Mesothelial cell of epicardium (in vitro differentiated cells): ENCODE data around the gene SLC4A7. TPM values are rescaled to one million over a fixed set of nuclear protein-coding genes. Genes with fewer than 3 reads are reported as not detected.

ENCODE experiments used
- DNase-seq, 2 experiments: peaks; one replicate each; pipeline ENCODE4 v3.0.0; 2021; ENCODE audit warnings: low spot score in 2 of 2; ENCODE audit not compliant: unreplicated experiment in 2 of 2
- H3K27ac Mint-ChIP-seq: 2 replicates; pipeline ENCODE4 v1.8.0; 2021; ENCODE audit warnings: mixed read lengths
- H3K27me3 Mint-ChIP-seq: 2 replicates; pipeline ENCODE4 v1.8.0; 2021; ENCODE audit warnings: low read depth, mixed read lengths
- H3K36me3 Mint-ChIP-seq: 2 replicates; pipeline ENCODE4 v1.8.0; 2021; ENCODE audit warnings: mixed read lengths
- H3K4me1 Mint-ChIP-seq: 2 replicates; pipeline ENCODE4 v1.8.0; 2021; ENCODE audit warnings: mixed read lengths
- H3K4me3 Mint-ChIP-seq: 2 replicates; pipeline ENCODE4 v1.8.0; 2021; ENCODE audit warnings: mild to moderate bottlenecking, moderate library complexity, mixed read lengths
- H3K9me3 Mint-ChIP-seq: 2 replicates; pipeline ENCODE4 v1.8.0; 2021; ENCODE audit warnings: mixed read lengths
- total RNA-seq: library from RNA; stranded (reverse); gene quantifications from 3 replicates; pipeline ENCODE4 v1.2.1, GENCODE V29; 2021
- TF ChIP-seq, protein P1 (sequence below): fragments of 200-600 bp; sonication (generic); IDR thresholded peaks from one replicate; pipeline ENCODE4 v1.5.0; 2021; ENCODE audit warnings: antibody characterized with exemption; ENCODE audit not compliant: unreplicated experiment

The SLC4A7 gene
- total RNA-seq, 1 donor from 2014 or later: 46.3 TPM

DNA sequence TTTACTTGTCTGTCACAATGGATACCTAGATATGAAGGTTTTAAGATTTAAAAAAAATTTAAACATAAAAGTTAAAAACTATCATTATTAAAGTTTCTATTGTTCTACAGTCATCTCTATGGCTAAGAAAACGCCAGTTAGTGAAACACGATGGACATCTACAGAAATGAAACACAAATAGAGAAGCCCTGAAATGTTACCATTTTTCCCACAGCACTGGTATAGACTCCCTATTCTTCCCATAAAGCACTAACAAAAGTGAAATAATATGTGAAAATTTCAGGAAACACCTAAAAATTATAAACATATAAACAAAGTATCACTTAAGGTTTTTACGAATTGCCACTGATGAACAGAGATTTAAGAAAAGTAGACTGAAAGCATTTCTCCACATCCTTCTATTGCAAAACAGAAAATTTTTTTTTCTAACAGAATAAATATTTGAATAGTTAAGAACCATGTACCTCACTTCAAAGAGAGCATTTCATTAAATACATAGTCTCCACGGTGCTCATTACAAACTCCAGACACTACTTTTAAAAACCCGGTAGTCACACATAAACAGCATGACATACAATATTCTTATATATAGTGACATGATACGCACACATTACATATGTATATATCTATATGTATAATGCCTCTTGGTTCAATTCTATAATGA is 107.9 kb downstream of the SLC4A7 start:
- Mint-ChIP-seq H3K9me3 (no peaks in the 10 kb centered on the region), H3K36me3 (peaks cover 7% of the 10 kb centered on the region), H3K27me3 (no peaks in the 10 kb centered on the region), H3K27ac (no peak overlapping the region), H3K4me1 (peaks cover 2% of the 10 kb centered on the region), H3K4me3 (no peak overlapping the region)
- TF ChIP-seq, protein P1, sequence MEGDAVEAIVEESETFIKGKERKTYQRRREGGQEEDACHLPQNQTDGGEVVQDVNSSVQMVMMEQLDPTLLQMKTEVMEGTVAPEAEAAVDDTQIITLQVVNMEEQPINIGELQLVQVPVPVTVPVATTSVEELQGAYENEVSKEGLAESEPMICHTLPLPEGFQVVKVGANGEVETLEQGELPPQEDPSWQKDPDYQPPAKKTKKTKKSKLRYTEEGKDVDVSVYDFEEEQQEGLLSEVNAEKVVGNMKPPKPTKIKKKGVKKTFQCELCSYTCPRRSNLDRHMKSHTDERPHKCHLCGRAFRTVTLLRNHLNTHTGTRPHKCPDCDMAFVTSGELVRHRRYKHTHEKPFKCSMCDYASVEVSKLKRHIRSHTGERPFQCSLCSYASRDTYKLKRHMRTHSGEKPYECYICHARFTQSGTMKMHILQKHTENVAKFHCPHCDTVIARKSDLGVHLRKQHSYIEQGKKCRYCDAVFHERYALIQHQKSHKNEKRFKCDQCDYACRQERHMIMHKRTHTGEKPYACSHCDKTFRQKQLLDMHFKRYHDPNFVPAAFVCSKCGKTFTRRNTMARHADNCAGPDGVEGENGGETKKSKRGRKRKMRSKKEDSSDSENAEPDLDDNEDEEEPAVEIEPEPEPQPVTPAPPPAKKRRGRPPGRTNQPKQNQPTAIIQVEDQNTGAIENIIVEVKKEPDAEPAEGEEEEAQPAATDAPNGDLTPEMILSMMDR: no peak
- no peak for DNase-seq

DNA sequence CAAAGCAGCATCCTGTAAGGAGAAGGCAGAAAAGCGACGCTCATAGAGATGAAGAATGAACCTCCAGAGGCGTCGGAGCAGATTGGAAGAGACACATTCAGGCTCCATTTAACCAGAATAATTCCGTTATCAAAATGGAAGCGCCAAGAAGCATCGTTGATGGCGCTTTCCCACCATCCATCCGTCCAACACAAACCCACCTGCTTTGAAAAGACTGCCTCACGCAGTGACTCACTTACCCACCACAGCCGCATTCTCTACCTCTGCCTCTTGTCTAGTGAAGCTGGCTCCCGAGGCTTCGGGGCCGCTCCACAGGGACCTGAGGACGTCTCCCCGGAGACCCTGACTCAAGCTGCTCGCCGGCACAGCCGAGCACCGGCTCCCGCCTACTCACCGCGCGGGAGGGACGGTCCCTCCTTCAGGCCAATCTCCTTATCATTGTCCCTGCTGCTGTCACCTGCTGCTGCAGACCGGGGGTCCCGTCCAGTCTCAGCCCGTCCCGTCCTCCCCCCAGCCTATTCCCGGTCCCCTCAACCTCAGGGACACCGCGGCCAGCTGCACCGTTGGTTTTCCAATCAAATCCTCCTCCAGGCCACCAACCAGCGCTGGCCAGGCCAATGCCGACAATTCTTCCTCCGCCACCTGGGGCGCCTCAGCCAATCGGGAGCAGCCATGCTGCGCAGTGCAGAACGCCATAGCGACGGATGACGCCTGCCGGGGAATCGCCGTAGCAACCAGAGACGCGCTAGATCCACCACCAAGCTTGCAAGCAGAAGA is 115.2 kb downstream of the SLC4A7 start, which contains the start of gene NEK10:
Gene NEK10, minus strand, starts transcription at position 553 of the 777 bp plus-strand sequence. CDS start 16,501 bp downstream, outside the sequence.
- DNase-seq: peak; percentile 82 to 92
- H3K36me3 Mint-ChIP-seq: no peaks in the 10 kb centered on the region
- H3K9me3 Mint-ChIP-seq: no peaks in the 10 kb centered on the region
- H3K27me3 Mint-ChIP-seq: peaks cover 8% of the 10 kb centered on the region
- TF ChIP-seq, protein P1: no peak
- peak within 1 kb of the TSS; percentile 21 for H3K27ac Mint-ChIP-seq
- peak within 1 kb of the TSS; percentile 83 for H3K4me3 Mint-ChIP-seq
- H3K4me1 Mint-ChIP-seq: peaks cover 10% of the 10 kb centered on the region

DNA sequence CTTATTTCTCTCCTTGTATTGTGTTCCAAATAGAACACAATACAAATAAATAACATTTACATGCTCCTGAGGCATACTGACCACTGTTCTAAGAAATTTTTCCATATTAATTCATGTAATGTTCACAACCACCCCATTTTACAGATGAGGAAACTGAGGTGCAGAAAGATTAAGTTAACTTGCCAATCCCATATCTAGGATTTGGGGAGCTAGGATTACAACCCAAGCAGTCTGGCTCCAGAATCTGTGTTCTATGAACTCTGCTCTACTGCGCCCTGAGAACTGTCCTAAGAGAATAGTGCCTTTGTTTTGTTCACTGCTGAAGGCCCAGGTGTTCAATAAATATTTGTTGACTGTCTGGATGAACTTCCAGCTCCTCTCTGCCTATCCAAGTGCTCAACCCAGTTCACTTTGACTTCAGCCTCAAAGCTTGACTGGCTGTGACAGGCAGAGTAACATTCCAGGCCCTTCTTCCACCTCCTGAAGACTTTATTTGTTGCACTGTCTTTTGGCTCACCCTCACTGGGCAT is 118.1 kb downstream of the SLC4A7 start:
- TF ChIP-seq, protein P1: no peak
- H3K27me3 Mint-ChIP-seq: peaks cover 8% of the 10 kb centered on the region
- H3K27ac Mint-ChIP-seq: no peak overlapping the region
- DNase-seq: no peak
- H3K4me3 Mint-ChIP-seq: no peak overlapping the region
- H3K36me3 Mint-ChIP-seq: no peaks in the 10 kb centered on the region
- H3K9me3 Mint-ChIP-seq: no peaks in the 10 kb centered on the region
- H3K4me1 Mint-ChIP-seq: peaks cover 10% of the 10 kb centered on the region

GRCh38 chr3:27360113-27361078 is 123.8 kb downstream of the SLC4A7 start:
- H3K27me3 Mint-ChIP-seq: no peaks in the 10 kb centered on the region
- TF ChIP-seq, protein P1: no peak
- DNase-seq: no peak
- no peak overlapping the region for H3K4me3 Mint-ChIP-seq
- no peak overlapping the region for H3K27ac Mint-ChIP-seq
- H3K4me1 Mint-ChIP-seq: peaks cover 5% of the 10 kb centered on the region
- no peaks in the 10 kb centered on the region for H3K36me3 Mint-ChIP-seq
- H3K9me3 Mint-ChIP-seq: no peaks in the 10 kb centered on the region

GRCh38 chr3:27358372-27358771 is 125.8 kb downstream of the SLC4A7 start:
- H3K27me3 Mint-ChIP-seq: no peaks in the 10 kb centered on the region
- DNase-seq: no peak
- H3K9me3 Mint-ChIP-seq: no peaks in the 10 kb centered on the region
- TF ChIP-seq, protein P1: no peak
- no peak overlapping the region for H3K4me3 Mint-ChIP-seq
- H3K27ac Mint-ChIP-seq: no peak overlapping the region
- H3K4me1 Mint-ChIP-seq: peaks cover 5% of the 10 kb centered on the region
- H3K36me3 Mint-ChIP-seq: no peaks in the 10 kb centered on the region
